GM19455 (cell line): Measurements from ENCODE around the gene JPH4.
"Not testable (repeated sequence)": the region's sequence is repeated elsewhere in the genome, so short reads cannot be mapped to it uniquely, and the experiment has no call there.

Source experiments
- ATAC-seq: cut with Tn5 transposase; IDR thresholded peaks from one replicate; pipeline ENCODE4 v1.9.1; 2021; ENCODE audit not compliant: unreplicated experiment

Gene JPH4

GRCh38 chr14:23550131-23550811 is 28.3 kb downstream of the JPH4 start:
- ATAC-seq, result no peak

GRCh38 chr14:23548351-23549318 is 30.0 kb downstream of the JPH4 start:
- ATAC-seq, result no peak

GRCh38 chr14:23547924-23548323 is 30.7 kb downstream of the JPH4 start:
- no peak for ATAC-seq

- no peak for ATAC-seq
Observed at GRCh38 chr14:23546450-23547035, 32.0 kb downstream of the JPH4 start.

GRCh38 chr14:23545740-23546365 is 32.7 kb downstream of the JPH4 start:
- no peak for ATAC-seq

- no peak for ATAC-seq
Observed at GRCh38 chr14:23544511-23545447, 33.8 kb downstream of the JPH4 start.

GRCh38 chr14:23543403-23543802 is 35.2 kb downstream of the JPH4 start:
- ATAC-seq, result no peak

GRCh38 chr14:23542261-23542660 is 36.3 kb downstream of the JPH4 start:
- no peak for ATAC-seq

GRCh38 chr14:23540141-23540469 is 38.5 kb downstream of the JPH4 start:
- ATAC-seq, result no peak

GRCh38 chr14:23539248-23540140 is 39.1 kb downstream of the JPH4 start:
- ATAC-seq, result no peak

GRCh38 chr14:23538785-23539184 is 39.8 kb downstream of the JPH4 start:
- no peak for ATAC-seq

GRCh38 chr14:23538050-23538718 is 40.4 kb downstream of the JPH4 start:
- ATAC-seq, result no peak

GRCh38 chr14:23537351-23538049 is 41.1 kb downstream of the JPH4 start:
- no peak for ATAC-seq

GRCh38 chr14:23536906-23537305 is 41.7 kb downstream of the JPH4 start:
- ATAC-seq, result not testable (repeated sequence)

- no peak for ATAC-seq
Observed at GRCh38 chr14:23536494-23536893, 42.1 kb downstream of the JPH4 start.

GRCh38 chr14:23535943-23536342 is 42.6 kb downstream of the JPH4 start:
- no peak for ATAC-seq

GRCh38 chr14:23533652-23534435 is 44.7 kb downstream of the JPH4 start:
- no peak for ATAC-seq
